H9 (cell line): ENCODE data around the gene ESRRA. TPM values are rescaled to one million over a fixed set of nuclear protein-coding genes. Genes with fewer than 3 reads are reported as not detected.

Source experiments
- DNase-seq: peaks from one replicate; pipeline ENCODE4 v3.0.0-alpha.2; 2017
- H2AFZ ChIP-seq: one replicate; pipeline ENCODE4 v1.6.1; 2013; ENCODE audit warnings: mild to moderate bottlenecking, low read length, control low read depth, moderate library complexity
- H2AK5ac ChIP-seq: 2 replicates; pipeline ENCODE4 v1.6.1; 2013; ENCODE audit warnings: low read length, control low read depth, mixed read lengths; ENCODE audit not compliant: insufficient read length
- H2BK120ac ChIP-seq: one replicate; pipeline ENCODE4 v1.6.1; 2013; ENCODE audit warnings: low read depth, mild to moderate bottlenecking, low read length, control low read depth, inconsistent platforms; ENCODE audit not compliant: poor library complexity, severe bottlenecking
- H2BK12ac ChIP-seq: 2 replicates; pipeline ENCODE4 v1.6.1; 2013; ENCODE audit warnings: low read length, control low read depth, mixed read lengths, low read depth; ENCODE audit not compliant: insufficient read length
- H2BK15ac ChIP-seq: 2 replicates; pipeline ENCODE4 v1.6.1; 2013; ENCODE audit warnings: low read depth, low read length, control low read depth
- H2BK20ac ChIP-seq: one replicate; pipeline ENCODE4 v1.6.1; 2013; ENCODE audit warnings: low read depth, mild to moderate bottlenecking, low read length, control low read depth, inconsistent platforms; ENCODE audit not compliant: poor library complexity, severe bottlenecking
- H2BK5ac ChIP-seq: 2 replicates; pipeline ENCODE4 v1.6.1; 2013; ENCODE audit warnings: low read length, control low read depth, mixed read lengths; ENCODE audit not compliant: insufficient read length
- H3K14ac ChIP-seq: 2 replicates; pipeline ENCODE4 v1.6.1; 2013; ENCODE audit warnings: low read length, control low read depth; ENCODE audit not compliant: insufficient read depth
- H3K18ac ChIP-seq: 2 replicates; pipeline ENCODE4 v1.6.1; 2013; ENCODE audit warnings: low read depth, mild to moderate bottlenecking, mixed read lengths, low read length, control low read depth; ENCODE audit not compliant: insufficient read length
- H3K23ac ChIP-seq: 2 replicates; pipeline ENCODE4 v1.6.1; 2013; ENCODE audit warnings: low read length, control low read depth, mixed read lengths, low read depth; ENCODE audit not compliant: insufficient read length
- H3K23me2 ChIP-seq: 2 replicates; pipeline ENCODE4 v1.6.1; 2013; ENCODE audit warnings: low read depth, mild to moderate bottlenecking, mixed read lengths, low read length, control low read depth; ENCODE audit not compliant: insufficient read length, poor library complexity, severe bottlenecking
- H3K27ac ChIP-seq: 2 replicates; pipeline ENCODE4 v1.5.1; 2013; ENCODE audit warnings: low read length, control low read depth, mixed read lengths, low read depth; ENCODE audit not compliant: insufficient read length
- H3K27me3 ChIP-seq: 2 replicates; pipeline ENCODE4 v1.6.1; 2013; ENCODE audit warnings: low read length, control low read depth, inconsistent platforms; ENCODE audit not compliant: insufficient read depth
- H3K4ac ChIP-seq: 2 replicates; pipeline ENCODE4 v1.6.1; 2013; ENCODE audit warnings: low read depth, mild to moderate bottlenecking, control low read depth, inconsistent platforms, low read length, moderate library complexity
- H3K4me1 ChIP-seq: 2 replicates; pipeline ENCODE4 v1.6.1; 2013; ENCODE audit warnings: low read length, control low read depth, inconsistent platforms; ENCODE audit not compliant: insufficient read depth
- H3K4me2 ChIP-seq: 2 replicates; pipeline ENCODE4 v1.6.1; 2013; ENCODE audit warnings: low read length, control low read depth, mixed read lengths; ENCODE audit not compliant: insufficient read length, insufficient read depth
- H3K56ac ChIP-seq: 2 replicates; pipeline ENCODE4 v1.6.1; 2013; ENCODE audit warnings: low read depth, mild to moderate bottlenecking, mixed read lengths, low read length, control low read depth; ENCODE audit not compliant: insufficient read length
- H3K79me1 ChIP-seq: 2 replicates; pipeline ENCODE4 v1.6.1; 2013; ENCODE audit warnings: low read depth, mild to moderate bottlenecking, moderate library complexity, low read length, control low read depth, inconsistent platforms; ENCODE audit not compliant: insufficient read depth, poor library complexity, severe bottlenecking
- H3K79me2 ChIP-seq: 2 replicates; pipeline ENCODE4 v1.6.1; 2013; ENCODE audit warnings: low read length, control low read depth, inconsistent platforms; ENCODE audit not compliant: insufficient read depth
- H3K9ac ChIP-seq: 2 replicates; pipeline ENCODE4 v1.6.1; 2013; ENCODE audit warnings: low read length, control low read depth, mixed read lengths; ENCODE audit not compliant: insufficient read length; ENCODE audit errors: extremely low read depth
- H3K9me3 ChIP-seq: one replicate; pipeline ENCODE4 v1.6.1; 2013; ENCODE audit warnings: low read depth, low read length, inconsistent platforms; ENCODE audit not compliant: control insufficient read depth
- H3T11ph ChIP-seq: one replicate; pipeline ENCODE4 v1.6.1; 2013; ENCODE audit warnings: mild to moderate bottlenecking, low read length, control low read depth, inconsistent platforms
- H4K20me1 ChIP-seq: one replicate; pipeline ENCODE4 v1.6.1; 2013; ENCODE audit not compliant: control insufficient read depth, insufficient read length, insufficient read depth
- H4K5ac ChIP-seq: 2 replicates; pipeline ENCODE4 v1.6.1; 2013; ENCODE audit warnings: low read depth, mild to moderate bottlenecking, mixed read lengths, low read length, control low read depth; ENCODE audit not compliant: insufficient read length
- H4K8ac ChIP-seq: replicated peaks from 2 replicates; pipeline ENCODE4 v1.6.1; 2013; ENCODE audit warnings: low read length, control low read depth, mixed read lengths, low read depth; ENCODE audit not compliant: insufficient read length
- H4K91ac ChIP-seq: 2 replicates; pipeline ENCODE4 v1.6.1; 2013; ENCODE audit warnings: low read depth, mild to moderate bottlenecking, moderate library complexity, mixed read lengths, low read length, control low read depth; ENCODE audit not compliant: insufficient read length
- H3K27ac Mint-ChIP-seq, 3 experiments: 2 replicates in 2 of 3; 3 replicates in 1 of 3; pipeline ENCODE4 v1.8.0; 2020 to 2021; ENCODE audit warnings: mixed read lengths in 3 of 3, mild to moderate bottlenecking in 1 of 3, moderate library complexity in 1 of 3
- H3K27me3 Mint-ChIP-seq: 2 replicates; pipeline ENCODE4 v1.8.0; 2021; ENCODE audit warnings: low read depth, mild to moderate bottlenecking, moderate library complexity, mixed read lengths
- H3K36me3 Mint-ChIP-seq, 3 experiments: 2 replicates in 2 of 3; 3 replicates in 1 of 3; pipeline ENCODE4 v1.8.0; 2020 to 2021; ENCODE audit warnings: low read depth in 3 of 3, mixed read lengths in 3 of 3; ENCODE audit not compliant: insufficient read depth in 1 of 3
- H3K4me1 Mint-ChIP-seq, 2 experiments: 2 replicates each; pipeline ENCODE4 v1.8.0; 2020; ENCODE audit warnings: mixed read lengths in 2 of 2
- H3K4me3 Mint-ChIP-seq, 2 experiments: 2 replicates in 1 of 2; 3 replicates in 1 of 2; pipeline ENCODE4 v1.8.0; 2020 to 2021; ENCODE audit warnings: mild to moderate bottlenecking in 2 of 2, mixed read lengths in 2 of 2, moderate library complexity in 1 of 2
- H3K9me3 Mint-ChIP-seq, 2 experiments: 2 replicates in 1 of 2; 3 replicates in 1 of 2; pipeline ENCODE4 v1.8.0; 2020; ENCODE audit warnings: mild to moderate bottlenecking in 2 of 2, mixed read lengths in 2 of 2, moderate library complexity in 1 of 2
- WGBS: extraction: QIAGEN DNeasy Blood & Tissue Kit; methylation state at CpG from one replicate; pipeline ENCODE4 v1.1.7; 2013; ENCODE audit warnings: missing lambda C conversion rate, low lambda C conversion rate, mixed read lengths; ENCODE audit not compliant: insufficient read length; ENCODE audit errors: extremely low coverage; 5-methylcytosine and 5-hydroxymethylcytosine counted together
- total RNA-seq: library from RNA; stranded (reverse); gene quantifications from 2 replicates; pipeline ENCODE4 v1.2.1, GENCODE V29; 2021
- TF ChIP-seq, protein P1 (sequence below): fragments of 200-600 bp; sonication (generic); conservative IDR thresholded peaks from 3 replicates; pipeline ENCODE4 v1.8.0; 2021; ENCODE audit warnings: antibody characterized with exemption, mild to moderate bottlenecking

Gene ESRRA
- total RNA-seq, 1 experiment from 2014 or later = 42.3 TPM

DNA sequence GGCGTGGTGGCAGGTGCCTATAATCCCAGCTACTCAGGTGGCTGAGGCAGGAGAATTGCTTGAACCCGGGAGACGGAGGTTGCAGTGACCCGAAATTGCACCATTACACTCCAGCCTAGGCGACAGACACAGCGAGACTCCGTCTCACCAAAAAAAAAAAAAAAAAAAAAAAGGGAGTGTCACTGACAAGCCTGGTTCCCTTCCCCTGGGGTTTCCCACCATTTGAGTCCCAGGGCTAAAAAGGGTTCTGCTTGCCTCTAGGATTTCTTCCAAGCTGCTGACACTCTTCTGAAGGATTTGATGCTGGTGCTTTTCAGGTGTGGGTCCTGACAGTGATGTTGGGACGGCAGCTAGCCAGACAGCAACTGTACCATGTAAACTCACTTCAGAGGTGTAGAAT lies 33.4 kb downstream of the ESRRA start:
- Histone ChIP-seq H3K23me2 (peaks cover 17% of the 10 kb centered on the region), H4K91ac (no peak overlapping the region), H2BK5ac (no peak overlapping the region), H2AK5ac (no peak overlapping the region), H4K20me1 (peaks cover 3% of the 10 kb centered on the region), H3K9me3 (no peaks in the 10 kb centered on the region), H3K23ac (no peak overlapping the region), H3K18ac (no peak overlapping the region), H3K79me2 (no peaks in the 10 kb centered on the region), H3K4me1 (no peaks in the 10 kb centered on the region; the same call in 1 of the 2 replicates), H2BK12ac (no peak overlapping the region), H3K56ac (no peak overlapping the region), H3K4ac (no peak overlapping the region), H2AFZ (no peak overlapping the region), H2BK20ac (no peak overlapping the region), H3K4me2 (no peak overlapping the region), H3K27me3 (no peaks in the 10 kb centered on the region), H2BK120ac (no peak overlapping the region), H3K9ac (no peak overlapping the region), H3K79me1 (no peaks in the 10 kb centered on the region), H3K27ac (no peak overlapping the region), H2BK15ac (no peak overlapping the region), H3T11ph (no peak overlapping the region), H4K8ac (no peak overlapping the region), H4K5ac (no peak overlapping the region), H3K14ac (no peak overlapping the region)
- DNase-seq = no peak
- Mint-ChIP-seq H3K36me3 (no peaks in the 10 kb centered on the region), H3K27me3 (peaks cover 17% of the 10 kb centered on the region), H3K27ac (no peak overlapping the region), H3K4me3 (0 out of 5 replicates have a peak overlapping the region, but pooled peaks of 1 of the 2 experiments have one; percentile 17), H3K4me1 (peaks cover 7 to 35% of the 10 kb centered on the region in 2 experiments), H3K9me3 (no peaks in the 10 kb centered on the region)
- TF ChIP-seq, protein P1, sequence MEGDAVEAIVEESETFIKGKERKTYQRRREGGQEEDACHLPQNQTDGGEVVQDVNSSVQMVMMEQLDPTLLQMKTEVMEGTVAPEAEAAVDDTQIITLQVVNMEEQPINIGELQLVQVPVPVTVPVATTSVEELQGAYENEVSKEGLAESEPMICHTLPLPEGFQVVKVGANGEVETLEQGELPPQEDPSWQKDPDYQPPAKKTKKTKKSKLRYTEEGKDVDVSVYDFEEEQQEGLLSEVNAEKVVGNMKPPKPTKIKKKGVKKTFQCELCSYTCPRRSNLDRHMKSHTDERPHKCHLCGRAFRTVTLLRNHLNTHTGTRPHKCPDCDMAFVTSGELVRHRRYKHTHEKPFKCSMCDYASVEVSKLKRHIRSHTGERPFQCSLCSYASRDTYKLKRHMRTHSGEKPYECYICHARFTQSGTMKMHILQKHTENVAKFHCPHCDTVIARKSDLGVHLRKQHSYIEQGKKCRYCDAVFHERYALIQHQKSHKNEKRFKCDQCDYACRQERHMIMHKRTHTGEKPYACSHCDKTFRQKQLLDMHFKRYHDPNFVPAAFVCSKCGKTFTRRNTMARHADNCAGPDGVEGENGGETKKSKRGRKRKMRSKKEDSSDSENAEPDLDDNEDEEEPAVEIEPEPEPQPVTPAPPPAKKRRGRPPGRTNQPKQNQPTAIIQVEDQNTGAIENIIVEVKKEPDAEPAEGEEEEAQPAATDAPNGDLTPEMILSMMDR = no peak
- WGBS = no CpG with 5 or more reads among the region's 8 CpGs
